ENCODE data around the gene VPS72.
"Not testable (repeated sequence)": the region's sequence is repeated elsewhere in the genome, so short reads cannot be mapped to it uniquely, and the experiment has no call there.

The VPS72 gene

DNA sequence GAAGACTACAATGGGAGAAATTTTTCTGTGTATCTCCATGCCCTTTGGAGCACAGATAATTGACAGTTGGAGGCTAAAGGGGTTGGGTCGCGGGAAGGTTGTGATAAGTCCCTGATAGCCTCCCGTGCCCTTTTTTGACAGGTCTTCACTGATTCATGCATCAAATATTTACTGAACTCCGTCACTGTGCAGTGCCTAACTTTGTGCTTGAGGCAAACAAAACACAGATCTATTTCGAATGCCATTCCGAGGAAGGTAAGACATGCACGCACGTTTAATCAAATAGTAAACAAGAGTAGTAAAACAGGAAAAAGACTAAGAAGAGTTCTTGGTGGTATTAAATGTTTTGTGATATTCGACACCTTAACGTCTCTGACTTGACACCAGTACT is 7.9 kb upstream of the VPS72 start:
- peak overlapping the region; percentile 96 to 97 for H3K4me3 Mint-ChIP-seq
- peaks cover 21 to 28% of the 10 kb centered on the region in 2 donors for H3K36me3 Mint-ChIP-seq
- peak overlapping the region; percentile 99 for H3K27ac Mint-ChIP-seq
- no peaks in the 10 kb centered on the region for H3K9me3 Mint-ChIP-seq
- no peak for DNase-seq
- ATAC-seq (replicated peaks), result no peak
- peaks cover 18 to 40% of the 10 kb centered on the region in 2 donors for H3K4me1 Mint-ChIP-seq
- no peaks in the 10 kb centered on the region for H3K27me3 Mint-ChIP-seq

DNA sequence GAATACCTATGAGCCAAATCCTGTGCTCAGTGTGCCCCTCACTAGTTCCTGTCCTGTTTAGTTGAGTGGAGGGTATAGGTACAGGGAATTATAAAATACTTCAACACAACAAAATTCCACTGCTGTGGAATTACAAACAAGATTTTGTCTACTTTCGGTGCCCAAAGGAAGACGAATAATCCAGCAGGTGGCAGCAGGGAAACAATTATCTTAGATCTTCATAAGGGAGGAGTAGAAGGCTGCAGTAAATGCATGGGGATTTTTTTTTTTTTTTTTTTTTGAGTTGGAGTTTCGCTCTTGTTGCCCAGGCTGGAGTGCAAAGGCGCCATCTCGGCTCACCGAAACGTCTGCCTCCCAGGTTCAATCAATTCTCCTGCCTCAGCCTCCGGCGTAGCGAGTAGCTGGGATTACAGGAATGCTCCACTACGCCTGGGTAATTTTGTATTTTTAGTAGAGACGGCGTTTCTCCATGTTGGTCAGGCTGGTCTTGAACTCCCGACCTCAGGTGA is 6.3 kb upstream of the VPS72 start:
- H3K4me1 Mint-ChIP-seq, result peaks cover 15 to 29% of the 10 kb centered on the region in 2 donors
- H3K27me3 Mint-ChIP-seq, result no peaks in the 10 kb centered on the region
- H3K27ac Mint-ChIP-seq, result peak overlapping the region; percentile 67
- H3K4me3 Mint-ChIP-seq, result peak overlapping the region; percentile 63 to 64
- ATAC-seq (replicated peaks) (peak; percentile 38 to 50), DNase-seq (peak; percentile 44)
- peaks cover 15 to 20% of the 10 kb centered on the region in 2 donors for H3K36me3 Mint-ChIP-seq
- no peaks in the 10 kb centered on the region for H3K9me3 Mint-ChIP-seq

DNA sequence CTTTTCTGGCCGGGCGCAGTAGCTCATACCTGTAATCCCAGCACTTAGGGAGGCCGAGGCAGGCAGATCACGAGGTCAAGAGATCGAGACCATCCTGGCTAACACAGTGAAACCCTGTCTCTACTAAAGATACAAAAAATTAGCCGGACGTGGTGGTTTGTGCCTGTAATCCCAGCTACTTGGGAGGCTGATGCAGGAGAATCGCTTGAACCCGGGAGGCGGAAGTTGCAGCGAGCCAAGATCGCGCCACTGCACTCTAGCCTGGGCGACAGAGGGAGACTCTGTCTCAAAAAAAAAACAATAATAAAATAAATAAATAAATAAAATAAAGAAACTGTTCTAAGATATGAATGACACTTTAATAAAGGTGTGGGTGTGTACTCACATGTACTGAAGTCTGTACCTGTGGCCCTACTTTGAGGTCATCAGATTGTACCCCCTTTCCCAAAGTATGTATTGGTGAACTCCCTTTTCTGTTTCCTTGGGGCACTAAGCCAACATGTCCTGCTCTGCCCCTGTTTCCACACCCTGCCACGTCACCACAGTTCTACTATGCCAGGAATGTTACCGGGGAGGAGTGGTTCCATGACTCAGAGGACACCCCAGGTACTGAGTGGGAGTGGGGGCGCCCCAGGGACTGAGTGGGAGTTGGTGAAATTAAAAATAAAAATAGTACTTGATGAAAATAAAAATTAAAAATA is 5.0 kb upstream of the VPS72 start:
- DNase-seq; H3K27me3 Mint-ChIP-seq; ATAC-seq (replicated peaks); H3K4me3 Mint-ChIP-seq; H3K9me3 Mint-ChIP-seq: not testable (repeated sequence)
- Mint-ChIP-seq H3K27ac (peak overlapping the region; percentile 31), H3K36me3 (peaks cover 13 to 18% of the 10 kb centered on the region in 2 donors), H3K4me1 (peaks cover 17 to 28% of the 10 kb centered on the region in 2 donors)

DNA sequence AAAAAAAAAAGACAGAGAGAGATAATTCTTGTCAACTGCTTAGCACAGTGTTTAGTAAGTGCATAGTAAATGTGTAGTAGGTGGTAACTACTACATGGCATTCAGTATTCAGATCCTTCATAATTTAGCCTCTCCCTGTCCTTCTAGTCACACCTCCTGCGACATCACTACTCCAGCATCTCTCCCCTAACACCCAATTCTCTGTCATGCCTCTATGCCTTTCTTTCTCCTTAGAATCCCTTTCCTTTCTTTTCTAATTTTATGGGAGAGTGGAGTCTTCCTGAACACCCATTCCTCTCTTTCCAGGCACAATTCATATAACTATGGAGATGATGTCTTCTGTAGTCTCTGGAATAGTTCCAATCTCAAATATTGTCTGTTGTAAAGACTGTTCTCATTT is 3.9 kb upstream of the VPS72 start:
- Mint-ChIP-seq H3K9me3 (no peaks in the 10 kb centered on the region), H3K4me3 (no peak overlapping the region), H3K36me3 (peaks cover 7 to 9% of the 10 kb centered on the region in 2 donors), H3K4me1 (peaks cover 11 to 22% of the 10 kb centered on the region in 2 donors), H3K27ac (no peak overlapping the region), H3K27me3 (peaks cover 0 to 3% of the 10 kb centered on the region in 2 donors)
- no peak for ATAC-seq (replicated peaks)
- no peak for DNase-seq

DNA sequence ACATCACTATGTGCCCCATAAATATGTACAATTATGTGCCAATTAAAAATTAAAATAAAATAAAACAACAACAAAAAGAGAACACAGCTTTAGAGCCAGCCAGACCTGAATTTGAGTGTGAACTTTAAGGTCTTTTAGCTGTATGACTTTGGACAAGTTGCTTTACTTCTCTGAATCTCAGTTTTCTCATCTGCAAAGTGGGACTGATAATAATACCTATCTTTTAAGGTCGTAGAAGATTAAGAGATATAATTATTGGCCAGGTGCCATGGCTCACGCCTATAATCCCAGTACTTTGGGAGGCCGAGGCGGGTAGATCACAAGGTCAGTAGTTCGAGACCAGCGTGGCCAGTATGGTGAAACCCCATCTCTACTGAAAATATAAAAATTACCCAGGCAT is 3.3 kb upstream of the VPS72 start:
- no peak for DNase-seq
- Mint-ChIP-seq H3K4me1 (peaks cover 15 to 27% of the 10 kb centered on the region in 2 donors), H3K36me3 (peaks cover 2 to 5% of the 10 kb centered on the region in 2 donors), H3K27me3 (peaks cover 0 to 3% of the 10 kb centered on the region in 2 donors), H3K27ac (no peak overlapping the region), H3K4me3 (no peak overlapping the region), H3K9me3 (no peaks in the 10 kb centered on the region)
- no peak for ATAC-seq (replicated peaks)

DNA sequence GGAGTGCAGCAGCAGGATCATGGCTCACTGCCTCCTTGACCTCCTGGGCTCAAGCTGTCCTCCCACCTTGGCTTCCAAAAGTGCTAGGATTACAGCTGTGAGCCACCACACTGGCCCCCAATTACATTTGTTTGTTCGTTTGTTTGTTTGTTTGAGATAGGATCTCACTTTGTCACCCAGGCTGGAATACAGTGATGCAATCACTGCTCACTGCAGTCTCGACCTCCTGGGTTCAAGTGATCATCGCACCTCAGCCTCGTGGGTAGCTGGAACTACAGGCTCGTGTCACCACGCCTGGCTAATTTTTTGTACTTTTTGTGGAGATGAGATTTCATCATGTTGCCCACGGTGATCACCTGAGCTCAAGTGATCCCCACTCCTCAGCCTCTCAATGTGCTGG is 2.0 kb upstream of the VPS72 start:
- H3K9me3 Mint-ChIP-seq, result no peaks in the 10 kb centered on the region
- peaks cover 2 to 4% of the 10 kb centered on the region in 2 donors for H3K36me3 Mint-ChIP-seq
- no peak overlapping the region for H3K27ac Mint-ChIP-seq
- no peak for ATAC-seq (replicated peaks)
- DNase-seq, result no peak
- H3K27me3 Mint-ChIP-seq, result peaks cover 0 to 3% of the 10 kb centered on the region in 2 donors
- no peak overlapping the region for H3K4me3 Mint-ChIP-seq
- H3K4me1 Mint-ChIP-seq, result peaks cover 16 to 28% of the 10 kb centered on the region in 2 donors

DNA sequence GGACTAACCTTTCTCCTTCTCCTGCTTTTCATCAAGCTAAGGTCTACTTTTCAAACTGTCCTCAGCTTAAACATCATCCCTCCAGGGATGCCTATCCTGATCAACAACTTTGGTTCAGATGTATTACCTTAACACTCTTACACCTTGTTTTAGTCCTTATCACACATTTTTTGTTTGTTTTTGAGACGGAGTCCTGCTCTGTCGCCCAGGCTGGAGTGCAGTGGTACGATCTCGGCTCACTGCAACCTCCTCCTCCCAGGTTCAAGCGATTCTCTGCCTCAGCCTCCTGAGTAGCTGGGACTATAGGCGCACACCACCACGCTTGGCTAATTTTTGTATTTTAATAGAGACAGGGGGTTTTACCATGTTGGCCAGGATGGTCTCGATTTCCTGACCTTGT is 1.3 kb downstream of the VPS72 start:
- Mint-ChIP-seq H3K4me3 (peak overlapping the region; percentile 90 to 100), H3K36me3 (peaks cover 14 to 18% of the 10 kb centered on the region in 2 donors), H3K4me1 (peaks cover 16 to 22% of the 10 kb centered on the region in 2 donors), H3K27ac (peak overlapping the region; percentile 100)
- ATAC-seq (replicated peaks); H3K9me3 Mint-ChIP-seq; H3K27me3 Mint-ChIP-seq; DNase-seq: not testable (repeated sequence)

DNA sequence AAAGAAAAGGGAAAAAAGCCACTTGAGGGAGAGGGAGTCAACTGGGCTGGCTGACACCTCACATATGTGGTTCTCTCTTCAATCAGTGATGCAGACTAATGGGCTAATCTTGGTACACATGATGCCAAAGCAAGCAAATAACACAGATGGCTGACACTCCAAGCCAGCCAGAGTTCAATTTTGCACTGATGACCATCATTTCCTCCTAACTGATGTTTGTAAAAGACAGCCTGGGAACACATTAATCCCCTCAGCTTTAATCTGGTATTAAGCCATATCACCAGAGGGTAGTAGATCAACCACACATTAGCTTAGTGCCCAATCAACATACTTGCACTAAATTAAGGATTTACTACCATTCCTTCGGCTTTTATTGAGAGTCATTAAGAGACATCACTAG is 2.8 kb downstream of the VPS72 start:
- DNase-seq, result no peak
- Mint-ChIP-seq H3K36me3 (peaks cover 25 to 31% of the 10 kb centered on the region in 2 donors), H3K4me1 (peaks cover 16 to 22% of the 10 kb centered on the region in 2 donors), H3K27ac (no peak overlapping the region), H3K27me3 (peaks cover 0 to 3% of the 10 kb centered on the region in 2 donors), H3K9me3 (no peaks in the 10 kb centered on the region), H3K4me3 (no peak overlapping the region)
- no peak for ATAC-seq (replicated peaks)

DNA sequence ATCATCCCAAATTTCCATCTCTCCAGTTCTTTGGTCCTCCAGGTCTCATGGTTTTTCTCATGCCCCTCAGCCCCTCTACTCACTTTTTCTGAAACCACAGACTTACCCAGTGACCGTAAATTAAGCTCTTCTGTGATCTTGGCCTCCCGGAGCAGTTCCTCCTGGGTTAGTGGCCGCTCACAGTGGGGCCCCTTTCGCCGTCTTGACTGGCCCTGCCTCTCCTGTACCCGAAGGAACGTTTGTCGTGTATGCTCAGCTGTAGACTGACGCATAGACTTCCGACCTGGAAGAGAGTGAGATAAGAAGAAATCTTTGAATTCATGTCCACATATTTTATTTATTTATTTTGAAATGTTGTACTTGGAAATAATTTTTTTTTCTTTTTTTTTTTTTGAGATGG is 5.8 kb downstream of the VPS72 start:
- no peak overlapping the region for H3K27ac Mint-ChIP-seq
- peaks cover 44 to 52% of the 10 kb centered on the region in 2 donors for H3K36me3 Mint-ChIP-seq
- H3K4me1 Mint-ChIP-seq, result peaks cover 12 to 15% of the 10 kb centered on the region in 2 donors
- ATAC-seq (replicated peaks) (no peak), DNase-seq (no peak)
- H3K4me3 Mint-ChIP-seq, result no peak overlapping the region
- H3K27me3 Mint-ChIP-seq, result no peaks in the 10 kb centered on the region
- no peaks in the 10 kb centered on the region for H3K9me3 Mint-ChIP-seq

DNA sequence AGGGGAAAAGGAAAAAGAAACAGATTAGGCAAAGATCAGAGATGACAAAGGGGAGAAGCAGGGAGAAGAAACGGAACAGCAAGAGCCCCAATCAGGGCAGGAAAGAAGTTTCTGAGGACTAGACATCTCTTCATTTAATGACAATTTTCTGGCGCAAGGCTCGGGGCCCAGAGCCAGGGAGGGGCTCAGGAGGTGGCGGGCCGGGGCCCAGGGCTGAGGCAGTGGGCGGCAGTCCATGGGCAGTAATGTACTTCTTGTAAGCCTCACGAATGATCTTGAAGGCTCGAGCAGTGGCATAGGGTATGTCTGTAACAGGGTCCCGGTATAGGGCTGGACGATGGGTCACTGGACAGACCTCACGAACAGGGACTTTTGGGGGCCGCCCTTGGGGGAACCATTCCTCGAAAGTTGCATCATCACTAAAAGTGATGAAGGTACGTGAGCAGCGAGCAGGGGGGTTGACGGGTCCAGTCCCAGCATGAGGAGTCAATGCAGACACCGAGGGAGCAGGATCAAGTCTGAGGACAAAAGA is 13.4 kb downstream of the VPS72 start:
- ATAC-seq (replicated peaks), result no peak
- Mint-ChIP-seq H3K27ac (peak overlapping the region; percentile 26), H3K4me3 (no peak overlapping the region), H3K27me3 (no peaks in the 10 kb centered on the region), H3K9me3 (no peaks in the 10 kb centered on the region), H3K4me1 (peaks cover 0 to 12% of the 10 kb centered on the region in 2 donors), H3K36me3 (peaks cover 60 to 72% of the 10 kb centered on the region in 2 donors)
- no peak for DNase-seq

DNA sequence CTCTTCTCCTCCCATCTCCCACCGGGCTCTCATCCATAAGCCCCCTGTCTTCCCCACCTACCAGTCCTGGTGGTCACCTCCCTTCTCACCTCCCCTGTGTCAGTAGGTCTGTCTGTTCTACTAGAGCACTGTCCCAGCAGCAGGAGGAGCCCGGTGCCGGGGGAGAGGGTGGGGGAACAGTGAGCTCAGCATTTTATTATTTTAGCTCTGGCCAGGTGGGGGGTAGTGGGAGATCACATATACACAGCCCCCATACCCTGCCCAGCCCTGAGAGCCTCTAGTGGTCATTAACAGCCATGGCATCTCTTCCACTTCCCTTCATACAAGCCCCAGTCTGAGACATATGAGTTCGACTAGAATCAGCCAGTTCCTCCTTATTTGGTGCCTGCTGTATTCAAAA is 14.1 kb downstream of the VPS72 start, which contains the start of gene TMOD4:
Gene TMOD4 (minus strand): TSS at position 119 of the 400 bp plus-strand sequence. CDS start 1,106 bp downstream, outside the sequence.
- no peak within 1 kb of the TSS for H3K4me3 Mint-ChIP-seq
- H3K36me3 Mint-ChIP-seq, result peaks cover 57 to 69% of the 10 kb centered on the region in 2 donors
- no peaks in the 10 kb centered on the region for H3K27me3 Mint-ChIP-seq
- DNase-seq (no peak), ATAC-seq (replicated peaks) (peak; percentile 84 to 88)
- peak within 1 kb of the TSS; percentile 45 for H3K27ac Mint-ChIP-seq
- no peaks in the 10 kb centered on the region for H3K9me3 Mint-ChIP-seq
- peaks cover 0 to 12% of the 10 kb centered on the region in 2 donors for H3K4me1 Mint-ChIP-seq

DNA sequence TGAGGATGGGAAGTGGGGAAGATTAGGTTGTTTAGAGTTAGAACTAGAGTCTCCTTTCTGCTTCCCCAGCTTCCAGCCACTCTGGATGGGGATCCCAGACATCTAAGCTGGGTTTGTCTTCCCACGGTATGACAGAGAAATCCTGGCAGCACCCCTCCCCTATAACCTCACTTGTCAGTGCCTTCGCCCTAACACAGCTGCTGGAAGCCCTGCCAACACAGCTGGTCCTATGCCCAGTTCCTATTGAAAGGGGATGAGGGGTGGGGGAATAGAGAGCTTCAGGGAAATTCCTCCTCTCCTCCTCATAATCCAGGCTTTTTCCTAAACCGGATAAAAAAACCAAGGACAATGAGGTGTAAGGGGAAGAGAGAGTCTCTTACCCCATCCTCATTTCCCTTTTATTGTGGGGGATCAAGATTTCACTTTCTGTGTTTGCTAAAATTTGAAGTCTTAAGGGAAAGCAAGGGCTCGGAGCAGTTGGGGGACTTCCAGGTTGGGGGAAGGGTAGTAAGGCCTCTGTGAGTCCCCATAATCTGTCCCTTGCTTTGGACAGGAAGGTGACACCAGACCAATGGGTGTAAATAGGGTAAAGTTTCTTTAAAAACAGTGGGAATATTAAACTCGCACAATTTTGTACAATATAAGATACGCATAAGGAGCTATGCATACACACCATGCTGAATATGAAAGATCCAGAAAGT is 14.8 kb downstream of the VPS72 start:
- peaks cover 54 to 67% of the 10 kb centered on the region in 2 donors for H3K36me3 Mint-ChIP-seq
- DNase-seq (no peak), ATAC-seq (replicated peaks) (no peak)
- no peak overlapping the region for H3K4me3 Mint-ChIP-seq
- H3K27ac Mint-ChIP-seq, result no peak overlapping the region
- no peaks in the 10 kb centered on the region for H3K27me3 Mint-ChIP-seq
- H3K9me3 Mint-ChIP-seq, result no peaks in the 10 kb centered on the region
- H3K4me1 Mint-ChIP-seq, result peaks cover 0 to 12% of the 10 kb centered on the region in 2 donors

DNA sequence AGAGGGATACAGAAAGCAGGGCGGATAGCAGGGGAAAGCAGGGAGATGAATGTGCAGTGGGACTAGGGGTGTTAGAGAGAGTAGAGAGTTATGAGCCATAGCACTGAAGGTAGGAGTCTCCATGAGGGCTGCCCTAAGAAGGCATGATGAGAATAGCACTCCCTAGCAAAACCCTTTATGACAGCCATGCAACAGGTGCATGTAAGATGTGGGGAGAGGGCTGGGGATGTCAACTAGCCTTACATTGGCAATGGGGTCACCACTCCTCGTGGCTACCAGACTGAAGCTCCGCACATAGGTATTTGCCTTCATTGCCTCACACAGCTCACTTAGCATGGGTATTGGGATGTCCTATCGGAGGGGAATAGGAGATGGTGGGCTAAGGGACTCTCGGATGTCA is 18.8 kb downstream of the VPS72 start:
- Mint-ChIP-seq H3K4me1 (peaks cover 12 to 35% of the 10 kb centered on the region in 2 donors), H3K9me3 (no peaks in the 10 kb centered on the region), H3K27me3 (no peaks in the 10 kb centered on the region), H3K27ac (no peak overlapping the region), H3K36me3 (peaks cover 55 to 63% of the 10 kb centered on the region in 2 donors), H3K4me3 (no peak overlapping the region)
- DNase-seq, result no peak
- no peak for ATAC-seq (replicated peaks)

DNA sequence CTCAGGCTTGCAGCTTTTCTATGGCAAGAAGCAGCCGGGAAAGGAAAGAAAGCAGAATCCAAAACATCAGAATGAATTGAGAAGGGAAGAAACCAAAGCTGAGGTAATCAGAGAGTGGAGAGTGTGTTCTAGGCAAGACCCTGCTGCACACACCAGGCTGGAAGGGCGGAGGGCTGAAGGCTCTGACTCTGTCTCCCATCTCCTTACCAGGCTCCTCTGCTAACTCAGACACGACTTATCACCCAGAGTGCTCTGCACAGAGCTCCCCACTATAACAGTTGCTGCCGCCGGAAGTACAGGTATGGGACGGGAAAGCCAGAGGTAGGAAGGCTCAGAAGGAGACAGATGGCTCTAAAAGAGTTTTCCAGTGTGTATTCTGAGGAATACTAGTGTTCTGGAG is 22.9 kb downstream of the VPS72 start:
- Mint-ChIP-seq H3K27ac (peak overlapping the region; percentile 96), H3K9me3 (no peaks in the 10 kb centered on the region), H3K27me3 (no peaks in the 10 kb centered on the region)

More for the DNA sequence above, 22.9 kb downstream of the VPS72 start:
- ATAC-seq (replicated peaks), result no peak
- DNase-seq, result no peak
- Mint-ChIP-seq H3K36me3 (peaks cover 41 to 54% of the 10 kb centered on the region in 2 donors), H3K4me1 (peaks cover 26 to 54% of the 10 kb centered on the region in 2 donors), H3K4me3 (peak overlapping the region; percentile 92 to 94)
